Trophoblast cell (in vitro differentiated cells and primary cell): Measurements from ENCODE around the gene TMPRSS3.

Experiments used
- DNase-seq, 2 donors: peaks; one replicate each; pipeline ENCODE4 v3.0.0-alpha.2; 2016
- H2AFZ ChIP-seq: 2 replicates; pipeline ENCODE4 v1.6.1; 2013; ENCODE audit warnings: low read length, moderate library complexity, mild to moderate bottlenecking; ENCODE audit not compliant: insufficient read depth, poor library complexity
- H2AK5ac ChIP-seq: 2 replicates; pipeline ENCODE4 v1.6.1; 2013; ENCODE audit warnings: mild to moderate bottlenecking, low read length
- H2BK120ac ChIP-seq: 2 replicates; pipeline ENCODE4 v1.6.1; 2013; ENCODE audit warnings: low read length, mild to moderate bottlenecking, moderate library complexity; ENCODE audit not compliant: insufficient read depth, poor library complexity
- H2BK12ac ChIP-seq: 2 replicates; pipeline ENCODE4 v1.6.1; 2013; ENCODE audit warnings: mild to moderate bottlenecking, low read length, moderate library complexity
- H2BK5ac ChIP-seq: 2 replicates; pipeline ENCODE4 v1.6.1; 2013; ENCODE audit warnings: low read length, low read depth, moderate library complexity, mild to moderate bottlenecking; ENCODE audit not compliant: poor library complexity
- H3K14ac ChIP-seq: 2 replicates; pipeline ENCODE4 v1.6.1; 2013; ENCODE audit warnings: mild to moderate bottlenecking, low read length
- H3K18ac ChIP-seq: 2 replicates; pipeline ENCODE4 v1.6.1; 2013; ENCODE audit warnings: mild to moderate bottlenecking, low read length
- H3K23ac ChIP-seq: 2 replicates; pipeline ENCODE4 v1.6.1; 2013; ENCODE audit warnings: low read length
- H3K27ac ChIP-seq: 2 replicates; pipeline ENCODE4 v1.5.1; 2013; ENCODE audit warnings: low read depth, mild to moderate bottlenecking, inconsistent platforms, low read length, moderate library complexity
- H3K27me3 ChIP-seq: 2 replicates; pipeline ENCODE4 v1.6.1; 2013; ENCODE audit warnings: inconsistent platforms, mild to moderate bottlenecking, low read length, moderate library complexity; ENCODE audit not compliant: insufficient read depth
- H3K36me3 ChIP-seq, 2 experiments: 1 replicate in 1 of 2; 2 replicates in 1 of 2; pipeline ENCODE4 v1.6.1; 2013; ENCODE audit warnings: low read length in 2 of 2, mild to moderate bottlenecking in 2 of 2, moderate library complexity in 1 of 2; ENCODE audit not compliant: insufficient read depth in 2 of 2, control insufficient read depth in 1 of 2
- H3K4ac ChIP-seq: 2 replicates; pipeline ENCODE4 v1.6.1; 2013; ENCODE audit warnings: low read depth, mild to moderate bottlenecking, low read length, moderate library complexity
- H3K4me1 ChIP-seq, 2 experiments: 1 replicate in 1 of 2; 2 replicates in 1 of 2; pipeline ENCODE4 v1.6.1; 2013; ENCODE audit warnings: low read length in 2 of 2, mild to moderate bottlenecking in 2 of 2, moderate library complexity in 1 of 2; ENCODE audit not compliant: insufficient read depth in 2 of 2, control insufficient read depth in 1 of 2
- H3K4me2 ChIP-seq: 2 replicates; pipeline ENCODE4 v1.6.1; 2013; ENCODE audit warnings: inconsistent platforms, mild to moderate bottlenecking, low read length, moderate library complexity
- H3K4me3 ChIP-seq: 2 replicates; pipeline ENCODE4 v1.5.1; 2013; ENCODE audit warnings: mild to moderate bottlenecking, low read depth, low read length, inconsistent platforms
- H3K79me1 ChIP-seq: one replicate; pipeline ENCODE4 v1.6.1; 2013; ENCODE audit warnings: low read length
- H3K79me2 ChIP-seq: 2 replicates; pipeline ENCODE4 v1.6.1; 2013; ENCODE audit warnings: low read length, mild to moderate bottlenecking; ENCODE audit not compliant: control insufficient read depth, insufficient read depth, poor library complexity
- H3K9ac ChIP-seq: 2 replicates; pipeline ENCODE4 v1.6.1; 2013; ENCODE audit warnings: mild to moderate bottlenecking, low read length
- H3K9me3 ChIP-seq: 2 replicates; pipeline ENCODE4 v1.6.1; 2013; ENCODE audit warnings: low read depth, mild to moderate bottlenecking, control low read depth, inconsistent platforms, low read length; ENCODE audit not compliant: insufficient read depth
- H4K12ac ChIP-seq: 2 replicates; pipeline ENCODE4 v1.6.1; 2013; ENCODE audit warnings: low read depth, mild to moderate bottlenecking, low read length, moderate library complexity
- H4K8ac ChIP-seq: 2 replicates; pipeline ENCODE4 v1.6.1; 2013; ENCODE audit warnings: low read depth, mild to moderate bottlenecking, low read length, moderate library complexity
- H4K91ac ChIP-seq: one replicate; pipeline ENCODE4 v1.6.1; 2013; ENCODE audit warnings: low read depth, mild to moderate bottlenecking, low read length, moderate library complexity
- WGBS: extraction: QIAGEN DNeasy Blood & Tissue Kit; methylation state at CpG from one replicate; pipeline ENCODE4 v1.1.7; 2013; ENCODE audit warnings: missing lambda C conversion rate; ENCODE audit not compliant: insufficient read length, insufficient coverage; ENCODE audit errors: extremely low coverage; 5-methylcytosine and 5-hydroxymethylcytosine counted together

TMPRSS3 gene

DNA sequence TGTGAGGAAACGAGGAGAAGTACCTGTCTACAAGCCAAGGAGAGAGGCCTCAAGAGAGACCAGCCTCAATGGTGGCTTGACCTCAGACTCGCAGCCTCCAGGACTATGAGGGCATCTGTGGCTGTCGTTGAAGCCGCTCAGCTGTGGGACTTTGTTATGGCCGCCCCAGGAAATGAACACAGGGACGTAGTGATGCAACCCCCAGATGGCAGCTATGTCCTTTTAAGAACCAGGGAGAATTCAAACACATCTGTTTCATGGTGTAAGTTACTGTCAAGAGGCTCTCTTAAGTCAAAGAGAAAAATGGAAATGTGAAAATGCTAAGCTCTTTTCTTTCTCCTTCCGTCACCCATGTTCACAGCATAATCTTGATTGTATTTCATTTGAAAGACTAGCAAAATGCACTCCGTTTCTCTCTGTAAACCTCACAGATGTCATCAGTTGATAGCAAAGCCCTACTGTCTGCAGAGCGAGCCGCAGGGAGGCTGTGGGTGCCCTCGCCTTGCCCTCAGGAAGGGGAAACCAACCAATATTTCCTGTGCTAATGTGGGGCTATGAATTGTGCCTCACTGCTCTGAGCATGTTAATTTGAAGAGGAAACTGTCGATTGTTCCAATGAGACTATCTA lies 29.2 kb upstream of the TMPRSS3 start:
- no peak overlapping the region for H3K4ac ChIP-seq
- peaks cover 5% of the 10 kb centered on the region for H3K9me3 ChIP-seq
- H4K12ac ChIP-seq = no peak overlapping the region
- no peaks in the 10 kb centered on the region for H3K27me3 ChIP-seq
- no CpG with 5 or more reads among the region's 12 CpGs for WGBS
- H3K79me2 ChIP-seq = no peaks in the 10 kb centered on the region
- H2BK120ac ChIP-seq = no peak overlapping the region
- H3K79me1 ChIP-seq = no peaks in the 10 kb centered on the region
- H4K8ac ChIP-seq = no peak overlapping the region
- H3K4me3 ChIP-seq = no peak overlapping the region
- no peak overlapping the region for H3K9ac ChIP-seq
- no peak for DNase-seq
- H3K18ac ChIP-seq = no peak overlapping the region
- no peak overlapping the region for H3K27ac ChIP-seq
- H3K36me3 ChIP-seq = no peaks in the 10 kb centered on the region
- H3K23ac ChIP-seq = no peak overlapping the region
- no peak overlapping the region for H3K4me2 ChIP-seq
- no peak overlapping the region for H2AK5ac ChIP-seq
- no peaks in the 10 kb centered on the region for H3K4me1 ChIP-seq
- no peak overlapping the region for H2BK12ac ChIP-seq
- H2AFZ ChIP-seq = no peak overlapping the region
- H4K91ac ChIP-seq = no peak overlapping the region
- no peak overlapping the region for H2BK5ac ChIP-seq
- no peak overlapping the region for H3K14ac ChIP-seq

DNA sequence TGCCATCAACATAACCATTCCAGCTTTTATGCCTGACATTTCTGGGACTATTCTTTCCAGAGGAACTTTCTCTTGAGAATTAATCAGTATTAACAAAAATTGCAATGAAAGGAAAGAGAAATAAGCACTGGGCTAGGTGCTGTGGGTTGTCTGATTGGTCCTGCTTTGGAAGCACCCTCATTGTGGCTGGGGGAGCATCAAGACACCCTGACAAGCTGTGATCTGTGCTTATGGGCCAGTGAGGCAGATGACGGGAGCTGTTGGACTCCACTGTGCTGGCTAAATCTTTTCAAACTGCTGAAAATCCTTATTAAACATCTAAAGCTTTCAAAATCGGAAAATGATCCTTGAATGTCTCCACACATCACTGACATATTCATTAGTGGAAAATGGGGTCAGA lies 27.8 kb upstream of the TMPRSS3 start:
- Histone ChIP-seq H3K9ac (no peak overlapping the region), H3K79me2 (no peaks in the 10 kb centered on the region), H3K27ac (no peak overlapping the region), H4K12ac (no peak overlapping the region), H3K4ac (no peak overlapping the region), H3K4me3 (no peak overlapping the region), H3K9me3 (peaks cover 5% of the 10 kb centered on the region), H3K18ac (no peak overlapping the region), H3K23ac (no peak overlapping the region), H4K8ac (no peak overlapping the region), H2AK5ac (no peak overlapping the region), H3K79me1 (no peaks in the 10 kb centered on the region), H3K4me2 (no peak overlapping the region), H2BK12ac (no peak overlapping the region), H3K4me1 (no peaks in the 10 kb centered on the region), H3K36me3 (no peaks in the 10 kb centered on the region), H2BK120ac (no peak overlapping the region), H2BK5ac (no peak overlapping the region), H3K14ac (no peak overlapping the region), H4K91ac (no peak overlapping the region), H3K27me3 (no peaks in the 10 kb centered on the region), H2AFZ (no peak overlapping the region)
- no peak for DNase-seq
- no CpG with 5 or more reads among the region's 2 CpGs for WGBS

DNA sequence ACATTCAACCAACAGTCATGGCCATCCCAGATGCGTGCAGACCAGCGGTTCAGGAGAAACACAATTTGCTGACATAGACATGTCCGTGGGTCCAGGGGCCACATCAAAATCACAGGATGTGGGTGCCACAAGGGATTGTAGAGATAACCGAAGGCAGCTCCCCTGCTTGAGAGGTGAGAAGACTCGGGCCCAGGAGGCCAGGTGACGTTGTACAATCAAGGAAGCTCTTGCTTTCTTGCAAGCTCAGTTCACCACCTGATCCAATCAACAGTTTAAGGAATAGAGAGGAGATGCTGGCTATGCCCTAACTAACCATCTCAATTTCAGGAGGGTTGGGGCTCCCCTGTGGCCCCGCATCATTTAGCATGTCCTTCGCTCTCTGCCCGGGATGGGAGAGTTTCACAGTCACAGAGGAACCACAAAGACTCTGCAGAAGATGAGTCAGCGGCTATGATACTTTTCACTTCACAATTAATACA lies 27.4 kb upstream of the TMPRSS3 start:
- DNase-seq = no peak
- WGBS = no CpG with 5 or more reads among the region's 10 CpGs
- H2AFZ ChIP-seq = no peak overlapping the region
- H4K12ac ChIP-seq = no peak overlapping the region
- H2BK5ac ChIP-seq = no peak overlapping the region
- H4K8ac ChIP-seq = no peak overlapping the region
- H3K18ac ChIP-seq = no peak overlapping the region
- no peak overlapping the region for H3K4me2 ChIP-seq
- H3K4ac ChIP-seq = no peak overlapping the region
- H3K27me3 ChIP-seq = no peaks in the 10 kb centered on the region
- H3K4me1 ChIP-seq = no peaks in the 10 kb centered on the region
- H2AK5ac ChIP-seq = no peak overlapping the region
- H3K79me1 ChIP-seq = no peaks in the 10 kb centered on the region
- H3K79me2 ChIP-seq = no peaks in the 10 kb centered on the region
- no peak overlapping the region for H2BK120ac ChIP-seq
- H3K4me3 ChIP-seq = no peak overlapping the region
- no peak overlapping the region for H4K91ac ChIP-seq
- H3K14ac ChIP-seq = no peak overlapping the region
- H3K27ac ChIP-seq = no peak overlapping the region
- no peak overlapping the region for H3K23ac ChIP-seq
- H3K9ac ChIP-seq = no peak overlapping the region
- no peaks in the 10 kb centered on the region for H3K36me3 ChIP-seq
- no peak overlapping the region for H2BK12ac ChIP-seq
- peaks cover 5% of the 10 kb centered on the region for H3K9me3 ChIP-seq

DNA sequence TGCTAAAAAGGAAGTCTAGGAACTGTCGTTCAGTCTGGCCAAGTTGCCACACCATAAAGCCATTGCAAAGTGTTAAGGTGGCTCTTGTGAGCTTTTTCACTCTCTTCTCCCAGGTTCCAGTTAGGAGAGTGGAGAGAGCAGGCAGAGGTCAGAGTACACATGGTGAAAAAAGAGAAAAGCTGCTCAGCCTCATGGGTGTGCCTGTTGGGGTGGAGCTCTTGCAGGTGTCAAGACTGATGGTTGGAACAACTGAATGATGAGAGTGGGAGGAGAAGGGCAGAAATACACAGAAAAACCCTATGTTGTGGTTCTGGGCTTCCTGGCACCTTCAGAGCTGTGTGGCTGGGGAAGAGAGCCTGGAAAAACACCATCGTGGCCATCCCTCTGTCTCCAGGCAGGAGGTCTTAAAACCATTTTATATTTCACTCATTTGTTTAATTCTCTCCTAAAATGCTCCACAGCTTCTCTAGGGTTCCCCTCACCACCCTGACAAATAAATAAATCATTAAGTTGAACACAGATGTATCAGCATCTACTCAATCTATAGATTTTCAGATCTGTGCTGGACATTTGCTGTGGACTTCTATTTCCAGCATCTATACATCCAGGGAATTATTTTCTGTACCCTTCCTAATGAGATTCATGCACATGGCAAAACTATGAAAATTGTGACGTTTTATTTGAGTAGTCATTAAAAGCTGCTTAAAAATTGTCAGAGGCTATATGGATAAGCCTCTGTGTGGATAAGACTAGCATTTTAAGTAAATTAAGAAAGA lies 25.4 kb upstream of the TMPRSS3 start:
- no peak overlapping the region for H4K91ac ChIP-seq
- WGBS = no CpG with 5 or more reads among the region's 3 CpGs
- no peak overlapping the region for H4K8ac ChIP-seq
- no peak overlapping the region for H2BK120ac ChIP-seq
- no peak overlapping the region for H3K9ac ChIP-seq
- H3K23ac ChIP-seq = no peak overlapping the region
- H3K4me3 ChIP-seq = no peak overlapping the region
- H3K14ac ChIP-seq = no peak overlapping the region
- no peak overlapping the region for H2BK5ac ChIP-seq
- peaks cover 5% of the 10 kb centered on the region for H3K9me3 ChIP-seq
- H3K36me3 ChIP-seq = no peaks in the 10 kb centered on the region
- no peak for DNase-seq
- H3K4me1 ChIP-seq = no peaks in the 10 kb centered on the region
- no peaks in the 10 kb centered on the region for H3K79me1 ChIP-seq
- H2BK12ac ChIP-seq = no peak overlapping the region
- H3K4me2 ChIP-seq = no peak overlapping the region
- no peak overlapping the region for H2AK5ac ChIP-seq
- no peaks in the 10 kb centered on the region for H3K79me2 ChIP-seq
- H3K27ac ChIP-seq = no peak overlapping the region
- no peaks in the 10 kb centered on the region for H3K27me3 ChIP-seq
- H4K12ac ChIP-seq = no peak overlapping the region
- H3K18ac ChIP-seq = no peak overlapping the region
- no peak overlapping the region for H2AFZ ChIP-seq
- H3K4ac ChIP-seq = no peak overlapping the region
